GM19324 (cell line): ENCODE results near the gene BAIAP2L1.

Experiments used
- ATAC-seq: cut with Tn5 transposase; IDR thresholded peaks from one replicate; pipeline ENCODE4 v1.9.1; 2021; ENCODE audit warnings: mild to moderate bottlenecking, moderate library complexity; ENCODE audit not compliant: unreplicated experiment, low FRiP score

BAIAP2L1 gene

GRCh38 chr7:98244871-98245270 is 156.0 kb downstream of the BAIAP2L1 start:
- no peak for ATAC-seq

GRCh38 chr7:98242934-98243333 is 158.0 kb downstream of the BAIAP2L1 start:
- no peak for ATAC-seq

GRCh38 chr7:98242342-98242741 is 158.5 kb downstream of the BAIAP2L1 start:
- no peak for ATAC-seq

GRCh38 chr7:98241674-98242241 is 159.1 kb downstream of the BAIAP2L1 start:
- ATAC-seq: no peak
